Astrocyte of the spinal cord (primary cell): ENCODE data around the gene IQCE.

ENCODE experiments used
- DNase-seq: peaks from one replicate; pipeline ENCODE4 v3.0.0; 2011; ENCODE audit warnings: low read depth, low spot score
- H3K4me3 ChIP-seq: 2 replicates; pipeline ENCODE4 v1.5.1; 2011; ENCODE audit warnings: low read depth, mild to moderate bottlenecking, low read length, moderate library complexity
- in situ Hi-C: cut with HindIII; loops from 2 replicates; pipeline ENCODE4 v1.10.0; 2017; ENCODE audit warnings: low sequenced_read_pairs
- TF ChIP-seq, protein P1 (sequence below): IDR thresholded peaks from 2 replicates; pipeline ENCODE4 v1.5.1; 2012; ENCODE audit warnings: low read depth, mild to moderate bottlenecking, low read length, inconsistent platforms

Gene IQCE

GRCh38 chr7:2521341-2521745 is 37.4 kb upstream of the IQCE start:
- no peak for DNase-seq
- H3K4me3 ChIP-seq, result peak overlapping the region; percentile 52
- in situ Hi-C loops, result no loop called here
- TF ChIP-seq, protein P1, sequence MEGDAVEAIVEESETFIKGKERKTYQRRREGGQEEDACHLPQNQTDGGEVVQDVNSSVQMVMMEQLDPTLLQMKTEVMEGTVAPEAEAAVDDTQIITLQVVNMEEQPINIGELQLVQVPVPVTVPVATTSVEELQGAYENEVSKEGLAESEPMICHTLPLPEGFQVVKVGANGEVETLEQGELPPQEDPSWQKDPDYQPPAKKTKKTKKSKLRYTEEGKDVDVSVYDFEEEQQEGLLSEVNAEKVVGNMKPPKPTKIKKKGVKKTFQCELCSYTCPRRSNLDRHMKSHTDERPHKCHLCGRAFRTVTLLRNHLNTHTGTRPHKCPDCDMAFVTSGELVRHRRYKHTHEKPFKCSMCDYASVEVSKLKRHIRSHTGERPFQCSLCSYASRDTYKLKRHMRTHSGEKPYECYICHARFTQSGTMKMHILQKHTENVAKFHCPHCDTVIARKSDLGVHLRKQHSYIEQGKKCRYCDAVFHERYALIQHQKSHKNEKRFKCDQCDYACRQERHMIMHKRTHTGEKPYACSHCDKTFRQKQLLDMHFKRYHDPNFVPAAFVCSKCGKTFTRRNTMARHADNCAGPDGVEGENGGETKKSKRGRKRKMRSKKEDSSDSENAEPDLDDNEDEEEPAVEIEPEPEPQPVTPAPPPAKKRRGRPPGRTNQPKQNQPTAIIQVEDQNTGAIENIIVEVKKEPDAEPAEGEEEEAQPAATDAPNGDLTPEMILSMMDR, result no peak

- no peak for DNase-seq
Measured at GRCh38 chr7:2521952-2522591, 36.7 kb upstream of the IQCE start.

GRCh38 chr7:2522780-2523433 is 35.9 kb upstream of the IQCE start:
- no peak overlapping the region for H3K4me3 ChIP-seq
- in situ Hi-C loops, result no loop called here
- TF ChIP-seq, protein P1, result no peak
- DNase-seq, result peak; percentile 54

More at GRCh38 chr7:2521952-2522591, 36.7 kb upstream of the IQCE start:
- in situ Hi-C loops, result no loop called here
- H3K4me3 ChIP-seq, result peak overlapping the region; percentile 52
- TF ChIP-seq, protein P1, result no peak

- TF ChIP-seq, protein P1, result no peak
- H3K4me3 ChIP-seq, result no peak overlapping the region
Measured at GRCh38 chr7:2523461-2523936, 35.3 kb upstream of the IQCE start.

DNA sequence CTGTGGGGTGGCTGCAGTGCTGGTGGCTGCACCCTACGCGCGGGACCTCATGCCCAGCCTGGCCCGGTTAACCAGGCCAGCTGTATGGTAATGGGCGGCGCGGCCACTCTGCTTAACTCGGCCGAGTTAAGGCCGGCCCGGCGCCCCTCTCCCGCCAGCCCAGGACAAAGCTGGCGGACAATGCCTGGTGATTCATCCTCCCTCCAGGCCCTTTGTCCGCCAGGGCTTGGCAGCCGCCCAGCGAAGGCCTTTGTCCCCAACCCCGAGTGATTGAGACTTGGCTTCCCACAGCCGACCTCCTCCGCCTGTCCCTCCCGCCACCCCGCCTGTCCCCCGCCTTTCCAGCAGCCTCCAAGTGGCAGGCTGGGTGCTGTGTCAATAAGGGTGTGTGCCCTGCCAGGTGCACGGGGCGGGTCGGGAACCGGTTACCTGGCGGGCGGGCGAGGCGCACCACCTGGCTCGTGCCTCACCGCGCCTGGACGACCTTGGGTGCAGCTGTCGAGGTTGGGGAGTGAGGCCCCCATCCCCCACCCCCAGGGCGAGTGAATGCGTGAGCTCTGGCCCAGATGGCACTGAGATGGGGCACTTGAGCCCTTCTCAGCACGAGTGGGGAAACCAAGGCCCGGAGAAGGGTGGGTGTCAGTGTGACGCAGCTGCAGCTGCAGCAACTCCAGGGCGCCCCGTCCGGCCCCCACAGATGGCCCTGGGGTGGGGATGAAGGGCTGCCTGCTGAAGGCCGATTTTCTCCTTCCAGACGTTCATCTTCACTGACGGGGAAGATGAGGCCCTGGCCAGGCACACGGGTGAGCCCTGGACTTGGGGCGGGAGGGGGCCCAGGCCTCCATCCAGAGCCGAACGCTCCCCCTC is 34.6 kb upstream of the IQCE start:
- in situ Hi-C loops, result no loop called here
- DNase-seq, result peak; percentile 69
- H3K4me3 ChIP-seq, result no peak overlapping the region
- TF ChIP-seq, protein P1, result no peak

More at GRCh38 chr7:2523461-2523936, 35.3 kb upstream of the IQCE start:
- in situ Hi-C loops, result no loop called here
- no peak for DNase-seq

DNA sequence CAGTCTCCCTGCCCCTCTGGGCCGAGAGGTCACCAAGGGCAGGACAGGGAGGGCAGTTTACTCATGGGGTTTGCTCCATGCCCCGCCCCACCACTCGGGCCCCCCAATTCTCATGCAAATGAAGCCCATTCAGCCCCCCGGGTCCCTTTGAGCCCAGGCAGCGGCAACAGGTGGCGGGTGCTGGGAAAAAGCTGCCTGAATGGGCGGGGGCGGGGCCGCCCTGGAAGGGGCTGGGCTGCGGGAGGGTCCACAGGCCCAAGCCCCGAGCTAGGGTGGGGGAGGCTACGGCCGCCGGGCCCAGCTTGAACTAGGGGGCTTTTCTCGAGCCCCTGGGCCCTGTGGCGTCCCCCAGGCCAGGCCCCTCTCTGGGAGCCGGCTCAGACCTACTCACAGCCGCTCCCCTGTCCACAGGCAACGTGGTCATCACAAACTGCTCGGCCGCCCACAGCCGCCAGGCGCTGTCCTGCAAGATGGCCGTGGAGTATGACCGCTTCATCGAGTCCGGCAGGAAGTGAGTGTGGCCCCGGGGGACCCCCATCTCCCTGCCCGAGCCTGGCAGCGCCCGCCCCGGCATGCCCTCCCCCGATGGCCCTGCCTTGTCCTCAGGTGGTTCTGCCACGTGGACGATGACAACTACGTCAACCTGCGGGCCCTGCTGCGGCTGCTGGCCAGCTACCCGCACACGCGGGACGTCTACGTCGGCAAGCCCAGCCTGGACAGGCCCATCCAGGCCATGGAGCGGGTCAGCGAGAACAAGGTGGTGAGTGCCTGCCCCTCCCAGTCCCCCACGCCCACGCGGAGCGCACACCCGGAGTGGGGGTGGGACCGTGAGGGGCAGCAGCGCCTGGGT is 33.7 kb upstream of the IQCE start:
- in situ Hi-C loops, result no loop called here
- H3K4me3 ChIP-seq, result no peak overlapping the region
- TF ChIP-seq, protein P1, result no peak
- no peak for DNase-seq
